Breast epithelium (tissue), 4 donors: ENCODE measurements around the gene ARHGAP20. TPM values are rescaled to one million over a fixed set of nuclear protein-coding genes. Genes with fewer than 3 reads are reported as not detected.

ENCODE experiments used
- DNase-seq, 2 donors: peaks; one replicate each; pipeline ENCODE4 v3.0.0-alpha.2; 2019; ENCODE audit warnings: low spot score in 2 of 2
- H3K27ac ChIP-seq, 2 donors: fragments of 200-600 bp; sonication (generic) in 1 of 2; one replicate each; pipeline ENCODE4 v1.5.1; 2016 to 2019; ENCODE audit warnings: mild to moderate bottlenecking in 1 of 2
- H3K27me3 ChIP-seq, 2 donors: fragments of 200-600 bp; sonication (generic) in 1 of 2; one replicate each; pipeline versions ENCODE4 v1.5.1 to v1.6.0; 2017 to 2019; ENCODE audit warnings: control low read depth in 1 of 2, mild to moderate bottlenecking in 1 of 2
- H3K36me3 ChIP-seq: fragments of 200-600 bp; one replicate; pipeline ENCODE4 v1.5.1; 2019
- H3K4me1 ChIP-seq, 2 donors: fragments of 200-600 bp; sonication (generic); one replicate each; pipeline ENCODE4 v1.5.1; 2016 to 2019; ENCODE audit warnings: control low read depth in 1 of 2
- H3K4me3 ChIP-seq, 3 donors: fragments of 200-600 bp; sonication (generic); 1 replicate in 2 of 3; 2 replicates in 1 of 3; pipeline ENCODE4 v1.5.1; 2016 to 2019; ENCODE audit warnings: mild to moderate bottlenecking in 3 of 3, moderate library complexity in 2 of 3
- H3K9me3 ChIP-seq, 2 donors: fragments of 200-600 bp; sonication (generic) in 1 of 2; one replicate each; pipeline ENCODE4 v1.5.1; 2016 to 2019; ENCODE audit warnings: control low read depth in 1 of 2
- CTCF ChIP-seq, 3 donors: fragments of 450-650 bp; IDR thresholded peaks; one replicate each; pipeline ENCODE4 v1.5.1; 2016 to 2017; ENCODE audit warnings: antibody characterized with exemption in 3 of 3, mild to moderate bottlenecking in 3 of 3, moderate library complexity in 3 of 3
- POLR2A ChIP-seq: fragments of 450-650 bp; IDR thresholded peaks from one replicate; pipeline ENCODE4 v1.6.1; 2016; ENCODE audit warnings: antibody characterized with exemption, mild to moderate bottlenecking, moderate library complexity
- POLR2AphosphoS5 ChIP-seq, 3 donors: sonication (generic); formaldehyde crosslinking; IDR thresholded peaks; one replicate each; pipeline ENCODE4 v1.6.1; 2017; ENCODE audit warnings: antibody characterized with exemption in 3 of 3
- intact Hi-C: fragments of 100-400 bp; cut with DNase I; formaldehyde crosslinking; loops from one replicate; pipeline ENCODE4 v1.15.1; 2023; ENCODE audit warnings: low total_unique reads
- total RNA-seq, 3 donors: library from RNA; depleted of rRNA; stranded (reverse); fragments of >200 nt; gene quantifications; one replicate each; pipeline ENCODE4 v1.1.0, GENCODE V29; 2016

ARHGAP20 gene
- total RNA-seq, 3 donors from 2014 or later, result 5.4 to 34.6 (median 11.8) TPM

- intact Hi-C loops, result no loop called here
- H3K36me3 ChIP-seq, result no peaks in the 10 kb centered on the region
Measured at GRCh38 chr11:110747531-110747930, 35.3 kb upstream of the ARHGAP20 start.

GRCh38 chr11:110738641-110739040 lies 26.4 kb upstream of the ARHGAP20 start:
- no peak overlapping the region for H3K4me3 ChIP-seq
- no peak for TF ChIP-seq POLR2AphosphoS5 (IDR thresholded peaks at IDR 0.05)
- TF ChIP-seq POLR2A, result no peak
- no peak for TF ChIP-seq CTCF (IDR thresholded peaks at IDR 0.05)
- no peaks in the 10 kb centered on the region for H3K27me3 ChIP-seq
- DNase-seq, result no peak
- intact Hi-C loops, result no loop called here
- H3K27ac ChIP-seq, result no peak overlapping the region
- H3K9me3 ChIP-seq, result no peaks in the 10 kb centered on the region
- H3K4me1 ChIP-seq, result no peaks in the 10 kb centered on the region
- no peaks in the 10 kb centered on the region for H3K36me3 ChIP-seq

More at GRCh38 chr11:110747531-110747930, 35.3 kb upstream of the ARHGAP20 start:
- H3K4me1 ChIP-seq, result no peaks in the 10 kb centered on the region
- no peak overlapping the region for H3K27ac ChIP-seq
- no peak overlapping the region for H3K4me3 ChIP-seq
- TF ChIP-seq CTCF (IDR thresholded peaks at IDR 0.05) (no peak), POLR2A (no peak), POLR2AphosphoS5 (IDR thresholded peaks at IDR 0.05) (no peak)
- H3K27me3 ChIP-seq, result no peaks in the 10 kb centered on the region
- peaks cover 0 to 4% of the 10 kb centered on the region in 2 donors for H3K9me3 ChIP-seq
- DNase-seq, result no peak

- TF ChIP-seq CTCF (IDR thresholded peaks at IDR 0.05), result no peak
- TF ChIP-seq POLR2A, result no peak
- no peak for TF ChIP-seq POLR2AphosphoS5 (IDR thresholded peaks at IDR 0.05)
- intact Hi-C loops, result no loop called here
- no peaks in the 10 kb centered on the region for H3K9me3 ChIP-seq
- no peak overlapping the region for H3K27ac ChIP-seq
- no peaks in the 10 kb centered on the region for H3K27me3 ChIP-seq
- no peaks in the 10 kb centered on the region for H3K36me3 ChIP-seq
- H3K4me1 ChIP-seq, result no peaks in the 10 kb centered on the region
- DNase-seq, result no peak
- no peak overlapping the region for H3K4me3 ChIP-seq
Measured at GRCh38 chr11:110737593-110737992, 25.4 kb upstream of the ARHGAP20 start.

- Histone ChIP-seq H3K27ac (no peak overlapping the region), H3K9me3 (no peaks in the 10 kb centered on the region), H3K4me1 (no peaks in the 10 kb centered on the region), H3K27me3 (no peaks in the 10 kb centered on the region), H3K36me3 (no peaks in the 10 kb centered on the region), H3K4me3 (no peak overlapping the region)
- intact Hi-C loops, result no loop called here
- no peak for DNase-seq
- TF ChIP-seq CTCF (IDR thresholded peaks at IDR 0.05), result no peak
- TF ChIP-seq POLR2A, result no peak
- no peak for TF ChIP-seq POLR2AphosphoS5 (IDR thresholded peaks at IDR 0.05)
Measured at GRCh38 chr11:110736171-110736553, 23.9 kb upstream of the ARHGAP20 start.

GRCh38 chr11:110735455-110736170 lies 23.4 kb upstream of the ARHGAP20 start:
- TF ChIP-seq POLR2A, result no peak
- Histone ChIP-seq H3K4me1 (no peaks in the 10 kb centered on the region), H3K27me3 (no peaks in the 10 kb centered on the region), H3K36me3 (no peaks in the 10 kb centered on the region), H3K4me3 (no peak overlapping the region), H3K27ac (no peak overlapping the region), H3K9me3 (no peaks in the 10 kb centered on the region)
- intact Hi-C loops, result no loop called here
- no peak for DNase-seq
